ENCODE data around the gene CPT1B. TPM values are rescaled to one million over a fixed set of nuclear protein-coding genes. Genes with fewer than 3 reads are reported as not detected.

Gene CPT1B
- total and polyA plus RNA-seq, 2 experiments from 2014 or later: 5.6 to 14.4 TPM

DNA sequence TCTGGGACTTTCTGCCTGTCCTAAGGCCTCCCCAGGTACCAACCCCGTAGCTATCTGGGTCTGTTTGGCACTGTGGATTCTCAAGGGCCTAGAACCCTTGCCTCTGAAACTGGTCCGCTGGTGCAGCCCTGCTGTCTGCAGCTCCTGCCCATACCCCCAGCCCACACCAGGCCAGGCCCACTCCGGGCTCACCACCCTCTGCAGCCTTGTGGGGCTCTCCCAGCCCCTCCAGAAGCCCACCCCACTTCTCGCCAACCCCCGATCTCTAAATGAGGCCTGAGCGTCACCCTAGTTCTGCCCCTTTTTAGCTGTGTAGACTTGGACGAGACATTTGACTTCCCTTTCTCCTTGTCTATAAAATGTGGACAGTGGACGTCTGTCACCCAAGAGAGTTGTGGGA lies 27.8 kb downstream of the CPT1B start:
- Histone ChIP-seq H3K27ac (ENCODE audit: low read depth) (no peak overlapping the region), H3K79me2 (replicated peaks; ENCODE audit: insufficient read depth) (no peaks in the 10 kb centered on the region), H3K4me2 (no peak overlapping the region), H3K36me3 (ENCODE audit: insufficient read depth) (no peaks in the 10 kb centered on the region), H3K4me3 (no peak overlapping the region), H3F3A (replicated peaks; ENCODE audit: low read depth) (no peaks in the 10 kb centered on the region), H3K9me2 (ENCODE audit: insufficient read depth) (no peaks in the 10 kb centered on the region), H2AFZ (no peak overlapping the region), H3K27me3 (ENCODE audit: insufficient read depth) (peaks cover 20% of the 10 kb centered on the region; the same call in 1 of the 2 replicates), H4K20me1 (replicated peaks; ENCODE audit: insufficient read depth) (no peaks in the 10 kb centered on the region), H3K4me1 (ENCODE audit: insufficient read depth) (no peaks in the 10 kb centered on the region)
- no peak overlapping the region for H3K27ac Mint-ChIP-seq
- peaks cover 27% of the 10 kb centered on the region for H3K27me3 Mint-ChIP-seq (ENCODE audit: insufficient read depth, low read depth, poor library complexity)
- DNase-seq (ENCODE audit: low spot score): no peak
- peaks cover 4% of the 10 kb centered on the region; the same call in 2 of the 3 replicates for H3K4me1 Mint-ChIP-seq
- H3K4me3 Mint-ChIP-seq: no peak overlapping the region; the same call in 2 of the 3 replicates
- H3K36me3 Mint-ChIP-seq (ENCODE audit: low read depth): no peaks in the 10 kb centered on the region
- TF ChIP-seq ZNF331 (CRISPR knock-in tag; IDR thresholded peaks at IDR 0.05; ENCODE audit: low read depth) (no peak), CTCF (conservative IDR thresholded peaks at IDR 0.05; ENCODE audit: low read depth in 2 of 2) (no peak), JUNB (IDR thresholded peaks at IDR 0.05; ENCODE audit: unreplicated experiment) (no peak), REST (IDR thresholded peaks at IDR 0.05; ENCODE audit: unreplicated experiment) (no peak)
- TF ChIP-seq, protein P1, sequence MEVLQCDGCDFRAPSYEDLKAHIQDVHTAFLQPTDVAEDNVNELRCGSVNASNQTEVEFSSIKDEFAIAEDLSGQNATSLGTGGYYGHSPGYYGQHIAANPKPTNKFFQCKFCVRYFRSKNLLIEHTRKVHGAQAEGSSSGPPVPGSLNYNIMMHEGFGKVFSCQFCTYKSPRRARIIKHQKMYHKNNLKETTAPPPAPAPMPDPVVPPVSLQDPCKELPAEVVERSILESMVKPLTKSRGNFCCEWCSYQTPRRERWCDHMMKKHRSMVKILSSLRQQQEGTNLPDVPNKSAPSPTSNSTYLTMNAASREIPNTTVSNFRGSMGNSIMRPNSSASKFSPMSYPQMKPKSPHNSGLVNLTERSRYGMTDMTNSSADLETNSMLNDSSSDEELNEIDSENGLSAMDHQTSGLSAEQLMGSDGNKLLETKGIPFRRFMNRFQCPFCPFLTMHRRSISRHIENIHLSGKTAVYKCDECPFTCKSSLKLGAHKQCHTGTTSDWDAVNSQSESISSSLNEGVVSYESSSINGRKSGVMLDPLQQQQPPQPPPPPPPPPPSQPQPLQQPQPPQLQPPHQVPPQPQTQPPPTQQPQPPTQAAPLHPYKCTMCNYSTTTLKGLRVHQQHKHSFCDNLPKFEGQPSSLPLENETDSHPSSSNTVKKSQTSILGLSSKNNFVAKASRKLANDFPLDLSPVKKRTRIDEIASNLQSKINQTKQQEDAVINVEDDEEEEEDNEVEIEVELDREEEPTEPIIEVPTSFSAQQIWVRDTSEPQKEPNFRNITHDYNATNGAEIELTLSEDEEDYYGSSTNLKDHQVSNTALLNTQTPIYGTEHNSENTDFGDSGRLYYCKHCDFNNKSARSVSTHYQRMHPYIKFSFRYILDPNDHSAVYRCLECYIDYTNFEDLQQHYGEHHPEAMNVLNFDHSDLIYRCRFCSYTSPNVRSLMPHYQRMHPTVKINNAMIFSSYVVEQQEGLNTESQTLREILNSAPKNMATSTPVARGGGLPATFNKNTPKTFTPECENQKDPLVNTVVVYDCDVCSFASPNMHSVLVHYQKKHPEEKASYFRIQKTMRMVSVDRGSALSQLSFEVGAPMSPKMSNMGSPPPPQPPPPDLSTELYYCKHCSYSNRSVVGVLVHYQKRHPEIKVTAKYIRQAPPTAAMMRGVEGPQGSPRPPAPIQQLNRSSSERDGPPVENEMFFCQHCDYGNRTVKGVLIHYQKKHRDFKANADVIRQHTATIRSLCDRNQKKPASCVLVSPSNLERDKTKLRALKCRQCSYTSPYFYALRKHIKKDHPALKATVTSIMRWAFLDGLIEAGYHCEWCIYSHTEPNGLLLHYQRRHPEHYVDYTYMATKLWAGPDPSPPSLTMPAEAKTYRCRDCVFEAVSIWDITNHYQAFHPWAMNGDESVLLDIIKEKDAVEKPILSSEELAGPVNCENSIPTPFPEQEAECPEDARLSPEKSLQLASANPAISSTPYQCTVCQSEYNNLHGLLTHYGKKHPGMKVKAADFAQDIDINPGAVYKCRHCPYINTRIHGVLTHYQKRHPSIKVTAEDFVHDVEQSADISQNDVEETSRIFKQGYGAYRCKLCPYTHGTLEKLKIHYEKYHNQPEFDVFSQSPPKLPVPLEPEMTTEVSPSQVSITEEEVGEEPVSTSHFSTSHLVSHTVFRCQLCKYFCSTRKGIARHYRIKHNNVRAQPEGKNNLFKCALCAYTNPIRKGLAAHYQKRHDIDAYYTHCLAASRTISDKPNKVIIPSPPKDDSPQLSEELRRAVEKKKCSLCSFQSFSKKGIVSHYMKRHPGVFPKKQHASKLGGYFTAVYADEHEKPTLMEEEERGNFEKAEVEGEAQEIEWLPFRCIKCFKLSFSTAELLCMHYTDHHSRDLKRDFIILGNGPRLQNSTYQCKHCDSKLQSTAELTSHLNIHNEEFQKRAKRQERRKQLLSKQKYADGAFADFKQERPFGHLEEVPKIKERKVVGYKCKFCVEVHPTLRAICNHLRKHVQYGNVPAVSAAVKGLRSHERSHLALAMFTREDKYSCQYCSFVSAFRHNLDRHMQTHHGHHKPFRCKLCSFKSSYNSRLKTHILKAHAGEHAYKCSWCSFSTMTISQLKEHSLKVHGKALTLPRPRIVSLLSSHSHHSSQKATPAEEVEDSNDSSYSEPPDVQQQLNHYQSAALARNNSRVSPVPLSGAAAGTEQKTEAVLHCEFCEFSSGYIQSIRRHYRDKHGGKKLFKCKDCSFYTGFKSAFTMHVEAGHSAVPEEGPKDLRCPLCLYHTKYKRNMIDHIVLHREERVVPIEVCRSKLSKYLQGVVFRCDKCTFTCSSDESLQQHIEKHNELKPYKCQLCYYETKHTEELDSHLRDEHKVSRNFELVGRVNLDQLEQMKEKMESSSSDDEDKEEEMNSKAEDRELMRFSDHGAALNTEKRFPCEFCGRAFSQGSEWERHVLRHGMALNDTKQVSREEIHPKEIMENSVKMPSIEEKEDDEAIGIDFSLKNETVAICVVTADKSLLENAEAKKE (CRISPR knock-in tag; IDR thresholded peaks at IDR 0.05): no peak
- H3K9me3 Mint-ChIP-seq: no peaks in the 10 kb centered on the region
- no peak for ATAC-seq

Measured in GM23338 (cell line).